ENCODE measurements around the gene RASSF7. TPM values are rescaled to one million over a fixed set of nuclear protein-coding genes. Genes with fewer than 3 reads are reported as not detected.

Gene RASSF7
- total and polyA plus RNA-seq, 2 donors (not counting 3 experiments of a cell fraction or from before 2014, with no cell fraction given) = 14.1 to 19.9 TPM

GRCh38 chr11:609341-609811, 48.6 kb downstream of the RASSF7 start:
- no peak for TF ChIP-seq CTCF (IDR thresholded peaks at IDR 0.05; ENCODE audit: extremely low read depth in 1 of 2, insufficient read depth in 1 of 2, low read depth in 1 of 2, low read length in 2 of 2)
- TF ChIP-seq POLR2AphosphoS5 (IDR thresholded peaks at IDR 0.05; ENCODE audit: insufficient read depth, low read depth, low read length) = no peak
- TF ChIP-seq GATA2 (IDR thresholded peaks at IDR 0.05; ENCODE audit: insufficient read depth, insufficient read length, low read depth, low read length) = no peak
- TF ChIP-seq MYC (IDR thresholded peaks at IDR 0.05; ENCODE audit: low read depth, low read length) = no peak
- TF ChIP-seq EZH2 (IDR thresholded peaks at IDR 0.05; ENCODE audit: borderline replicate concordance, low read depth, low read length, severe bottlenecking) = no peak
- intact Hi-C loops (cut with micrococcal nuclease) (no loop called here), dilution Hi-C loops (cut with MboI; ENCODE audit: extremely low pct_ligation_motif_present, low sequenced_read_pairs) (no loop called here)
- H3K9me3 ChIP-seq (replicated peaks; ENCODE audit: control insufficient read depth, insufficient read depth, low read length) = no peaks in the 10 kb centered on the region
- no peaks in the 10 kb centered on the region for H4K20me1 ChIP-seq (replicated peaks; ENCODE audit: control insufficient read depth, extremely low read depth, insufficient read depth, low read length)
- H3K36me3 ChIP-seq (ENCODE audit: control insufficient read depth in 2 of 2, extremely low read depth in 1 of 2, insufficient read depth in 2 of 2, low read length in 2 of 2) = peaks cover 14 to 73% of the 10 kb centered on the region in 2 experiments
- no peaks in the 10 kb centered on the region for H3K27me3 ChIP-seq (ENCODE audit: control insufficient read depth in 2 of 2, insufficient read depth in 2 of 2, low read length in 2 of 2)
- no peak overlapping the region for H3K4me2 ChIP-seq (ENCODE audit: insufficient read depth, low read length)
- no peak overlapping the region for H3K9ac ChIP-seq (replicated peaks; ENCODE audit: extremely low read depth, insufficient read depth, low read length)
- POLR2A ChIA-PET = no interaction called here
- no peak overlapping the region for H3K27ac ChIP-seq (ENCODE audit: insufficient read depth, low read depth, low read length)
- no TSS peak for BruUV-seq (replicated peaks)
- no peaks in the 10 kb centered on the region for H3K79me2 ChIP-seq (ENCODE audit: control insufficient read depth, insufficient read depth, low read length)
- H3K9me1 ChIP-seq (replicated peaks; ENCODE audit: control insufficient read depth, extremely low read depth, insufficient read depth, low read length) = no peaks in the 10 kb centered on the region
- no peak for FAIRE-seq
- no peak for DNase-seq (ENCODE audit: low read depth, low spot score)
- H2AFZ ChIP-seq (ENCODE audit: low read depth, low read length) = no peak overlapping the region
- no peaks in the 10 kb centered on the region for H3K4me1 ChIP-seq (ENCODE audit: control insufficient read depth, extremely low read depth, insufficient read depth, low read length)
- H3K4me3 ChIP-seq (replicated peaks in 1 of 3; ENCODE audit: insufficient read depth in 1 of 3, low read depth in 1 of 3, low read length in 3 of 3) = no peak overlapping the region
- CTCF ChIA-PET = interaction anchor here (1.1 kb wide), 1 partner anchor 55 kb away, joined by 3 read pairs; no protein-coding TSS in a partner anchor
